Subcutaneous adipose tissue (tissue), 4 donors: ENCODE data around the gene MED29. TPM values are rescaled to one million over a fixed set of nuclear protein-coding genes. Genes with fewer than 3 reads are reported as not detected.

Experiments used
- CTCF ChIP-seq: fragments of 450-650 bp; IDR thresholded peaks from one replicate; pipeline ENCODE4 v1.5.1; 2016; ENCODE audit warnings: low read depth, mild to moderate bottlenecking, control low read depth, antibody characterized with exemption, moderate library complexity
- total RNA-seq, 4 donors: library from RNA; depleted of rRNA; stranded (reverse); fragments of >200 nt; gene quantifications; one replicate each; pipeline ENCODE4 v1.1.0, GENCODE V29; 2016

The MED29 gene
- total RNA-seq, 4 donors from 2014 or later, result 23.1 to 28.9 (median 26.4) TPM

- TF ChIP-seq CTCF, result no peak
Measured at GRCh38 chr19:39433480-39434079, 42.4 kb downstream of the MED29 start.

GRCh38 chr19:39434123-39435076 is 43.2 kb downstream of the MED29 start:
- TF ChIP-seq CTCF, result no peak

GRCh38 chr19:39435499-39436349 is 44.5 kb downstream of the MED29 start, which contains the start of gene RPS16:
Gene RPS16, minus strand, starts transcription at chr19:39435949. Its CDS starts 54 bp downstream, at chr19:39435895.
- no peak for TF ChIP-seq CTCF

GRCh38 chr19:39436350-39436716 is 45.2 kb downstream of the MED29 start:
- no peak for TF ChIP-seq CTCF

- no peak for TF ChIP-seq CTCF
Measured at GRCh38 chr19:39438270-39438934, 47.2 kb downstream of the MED29 start.

- no peak for TF ChIP-seq CTCF
Measured at GRCh38 chr19:39444598-39445195, 53.5 kb downstream of the MED29 start.
